Measurements from ENCODE around the gene STK32C. TPM values are rescaled to one million over a fixed set of nuclear protein-coding genes. Genes with fewer than 3 reads are reported as not detected.
A peak's percentile ranks its signal among the peaks of the same experiment; 100 is the strongest.

Gene STK32C
- total and polyA plus RNA-seq, 3 donors from 2014 or later, result 33.9 to 49.0 (median 34.2) TPM

- Histone ChIP-seq H3K9me3 (no peaks in the 10 kb centered on the region), H3K36me3 (ENCODE audit: low read depth, missing control alignments) (no peaks in the 10 kb centered on the region), H3K4me3 (no peak overlapping the region), H3K4me1 (peaks cover 3% of the 10 kb centered on the region), H3K27ac (no peak overlapping the region), H3K27me3 (no peaks in the 10 kb centered on the region)
- TF ChIP-seq POLR2A (IDR thresholded peaks at IDR 0.05) (no peak), CTCF (IDR thresholded peaks at IDR 0.05) (no peak)
- peak; percentile 22 for DNase-seq
- WGBS, 2 donors, result 27 to 74% methylated on average over 14 to 15 of the region's 24 CpGs
- intact Hi-C loops (cut with DNase I; ENCODE audit: low total_unique reads), result no loop called here
Observed at GRCh38 chr10:132283604-132284382, 24.0 kb downstream of the STK32C start.

- DNase-seq, result no peak
- no peak overlapping the region for H3K4me3 ChIP-seq
- intact Hi-C loops (cut with DNase I; ENCODE audit: low total_unique reads), result no loop called here
- 57 to 68% methylated on average over 23 to 36 of the region's 36 CpGs for WGBS, 2 donors
- H3K4me1 ChIP-seq, result peaks cover 3% of the 10 kb centered on the region
- TF ChIP-seq POLR2A (IDR thresholded peaks at IDR 0.05) (no peak), CTCF (IDR thresholded peaks at IDR 0.05) (no peak)
- no peaks in the 10 kb centered on the region for H3K9me3 ChIP-seq
- H3K27me3 ChIP-seq, result no peaks in the 10 kb centered on the region
- no peaks in the 10 kb centered on the region for H3K36me3 ChIP-seq (ENCODE audit: low read depth, missing control alignments)
- no peak overlapping the region for H3K27ac ChIP-seq
Observed at GRCh38 chr10:132282667-132283603, 24.8 kb downstream of the STK32C start.

- H3K27ac ChIP-seq, result no peak overlapping the region
- no peak overlapping the region for H3K4me3 ChIP-seq
- no peaks in the 10 kb centered on the region for H3K27me3 ChIP-seq
- H3K9me3 ChIP-seq, result no peaks in the 10 kb centered on the region
- intact Hi-C loops (cut with DNase I; ENCODE audit: low total_unique reads), result no loop called here
- H3K4me1 ChIP-seq, result peaks cover 3% of the 10 kb centered on the region
- no peak for DNase-seq
- no peak for TF ChIP-seq POLR2A (IDR thresholded peaks at IDR 0.05)
- TF ChIP-seq CTCF (IDR thresholded peaks at IDR 0.05), result no peak
- 81 to 86% methylated on average over 10 to 33 of the region's 34 CpGs for WGBS, 2 donors
- H3K36me3 ChIP-seq (ENCODE audit: low read depth, missing control alignments), result no peaks in the 10 kb centered on the region
Observed at GRCh38 chr10:132281915-132282666, 25.7 kb downstream of the STK32C start.

GRCh38 chr10:132280646-132281074 is 27.1 kb downstream of the STK32C start:
- no peaks in the 10 kb centered on the region for H3K36me3 ChIP-seq (ENCODE audit: low read depth, missing control alignments)
- no peaks in the 10 kb centered on the region for H3K27me3 ChIP-seq
- H3K4me1 ChIP-seq, result peaks cover 3% of the 10 kb centered on the region
- intact Hi-C loops (cut with DNase I; ENCODE audit: low total_unique reads), result no loop called here
- WGBS, 2 donors, result 92 to 96% methylated on average over 20 of the region's 20 CpGs
- no peak overlapping the region for H3K27ac ChIP-seq
- no peak for DNase-seq
- no peak overlapping the region for H3K4me3 ChIP-seq
- TF ChIP-seq POLR2A (IDR thresholded peaks at IDR 0.05), result no peak
- TF ChIP-seq CTCF (IDR thresholded peaks at IDR 0.05), result no peak
- H3K9me3 ChIP-seq, result no peaks in the 10 kb centered on the region

All from testis (tissue), 3 donors.